ENCODE data around the gene AGPAT3.

Gene AGPAT3

DNA sequence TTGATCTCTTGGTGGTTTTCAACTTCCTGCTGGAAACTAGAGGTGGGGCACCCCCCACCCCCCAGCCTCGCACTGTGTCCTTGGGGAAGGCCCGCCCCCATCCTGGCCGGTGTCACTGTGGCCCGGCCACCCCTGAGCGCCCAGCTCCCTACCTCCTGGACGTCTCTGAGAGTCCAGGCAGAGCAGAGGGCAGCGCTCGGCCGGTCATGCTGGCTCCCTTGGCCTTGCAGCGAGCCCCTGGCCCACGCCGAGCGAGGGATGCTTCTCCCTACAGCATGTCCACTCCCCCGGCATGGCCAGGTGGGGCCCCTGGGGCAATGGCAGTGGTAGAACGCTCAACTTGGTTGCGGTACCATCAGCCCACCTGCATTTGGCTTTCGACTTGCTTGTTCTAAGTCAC, 118.4 kb downstream of the AGPAT3 start:
- no peak for DNase-seq

DNA sequence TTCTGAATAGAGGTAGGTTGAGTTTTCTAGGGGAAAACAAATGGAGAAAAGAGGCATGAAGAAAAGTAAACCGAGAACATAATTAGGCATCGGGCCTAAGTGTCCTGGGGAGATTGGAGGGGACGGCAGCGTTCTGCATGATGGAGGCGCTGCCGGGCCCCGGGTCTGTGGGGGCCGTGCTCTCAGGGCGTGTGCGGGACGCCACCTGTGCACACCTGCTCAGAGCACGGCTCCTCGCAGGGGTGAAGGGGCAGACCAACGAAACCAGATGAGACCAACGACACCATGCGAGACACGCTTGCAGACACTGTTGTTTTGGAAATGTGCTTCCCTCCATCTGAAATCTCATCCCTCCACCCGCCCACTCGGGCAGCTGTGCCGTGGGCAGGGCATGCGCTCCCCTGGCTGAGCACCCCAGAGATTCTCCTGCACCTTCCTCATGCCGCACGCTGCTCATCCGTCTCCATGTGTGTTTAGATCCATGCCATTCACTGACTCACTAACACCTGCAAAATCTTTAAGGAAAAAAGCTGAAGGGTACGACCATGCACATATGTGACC, 118.9 kb downstream of the AGPAT3 start:
- no peak for DNase-seq

DNA sequence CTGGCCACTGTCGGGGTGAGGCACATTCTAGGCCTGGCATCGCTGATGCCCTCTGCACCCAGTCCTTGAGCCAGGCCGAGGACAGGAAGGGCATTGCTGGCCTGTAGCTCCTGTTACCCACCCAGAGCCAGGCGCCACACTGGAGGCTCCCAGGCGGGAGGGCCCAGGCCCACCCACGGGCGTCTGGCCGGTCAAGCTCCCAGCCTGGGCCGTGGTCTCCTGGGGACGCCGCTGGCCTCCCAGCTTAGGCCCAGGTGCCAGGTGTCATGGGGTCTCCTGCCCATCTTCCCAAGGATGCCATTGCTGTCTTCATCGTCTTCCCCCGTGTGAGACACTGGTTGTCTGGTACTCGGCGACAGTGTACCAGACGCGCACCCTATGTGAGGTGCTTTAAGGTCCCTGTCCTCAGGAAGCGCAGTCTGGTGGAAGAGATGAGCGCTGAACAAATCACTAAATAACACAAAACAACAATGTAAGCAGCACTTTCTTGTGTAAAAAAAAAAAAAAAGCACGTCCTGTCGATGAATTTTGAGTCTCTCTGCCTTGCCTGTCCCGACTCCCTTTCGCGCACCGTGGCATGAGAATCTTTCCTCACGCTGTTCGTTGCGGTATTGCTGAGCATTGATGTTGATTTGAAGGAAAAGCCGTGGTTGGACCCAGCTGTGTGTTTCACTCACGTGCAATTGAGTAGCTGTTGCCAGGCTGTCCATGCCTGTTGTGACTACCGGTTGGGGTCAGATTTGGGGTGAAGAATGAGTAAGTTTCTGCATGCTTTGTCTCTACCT, 120.1 kb downstream of the AGPAT3 start:
- DNase-seq: no peak

DNA sequence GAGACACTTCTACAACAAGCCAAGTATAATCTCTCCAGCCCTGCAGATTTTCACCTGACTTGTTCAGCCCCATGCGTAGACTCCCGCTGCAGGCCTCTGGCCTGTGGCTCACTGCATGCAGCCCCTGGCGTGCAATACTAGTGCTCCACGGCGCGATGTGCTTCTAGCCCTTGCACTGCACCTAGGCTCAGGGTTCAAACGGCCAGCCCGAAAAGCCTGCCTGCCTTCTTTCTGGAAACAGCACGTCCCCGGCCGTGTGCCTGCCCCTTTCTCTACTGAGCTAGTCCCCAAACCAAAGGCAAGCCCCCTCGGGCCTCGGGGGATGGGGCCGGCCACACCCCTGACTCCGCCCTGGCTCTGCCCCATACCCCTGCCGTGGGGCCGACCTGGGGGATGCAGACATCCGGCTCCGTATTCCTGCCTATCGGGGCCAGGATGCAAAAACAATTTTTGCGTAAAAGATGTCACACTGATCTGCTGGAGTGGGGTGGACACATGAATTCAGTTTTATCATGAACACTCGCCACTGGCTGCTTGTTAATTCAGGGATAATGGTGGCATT, 120.7 kb downstream of the AGPAT3 start:
- no peak for DNase-seq

DNA sequence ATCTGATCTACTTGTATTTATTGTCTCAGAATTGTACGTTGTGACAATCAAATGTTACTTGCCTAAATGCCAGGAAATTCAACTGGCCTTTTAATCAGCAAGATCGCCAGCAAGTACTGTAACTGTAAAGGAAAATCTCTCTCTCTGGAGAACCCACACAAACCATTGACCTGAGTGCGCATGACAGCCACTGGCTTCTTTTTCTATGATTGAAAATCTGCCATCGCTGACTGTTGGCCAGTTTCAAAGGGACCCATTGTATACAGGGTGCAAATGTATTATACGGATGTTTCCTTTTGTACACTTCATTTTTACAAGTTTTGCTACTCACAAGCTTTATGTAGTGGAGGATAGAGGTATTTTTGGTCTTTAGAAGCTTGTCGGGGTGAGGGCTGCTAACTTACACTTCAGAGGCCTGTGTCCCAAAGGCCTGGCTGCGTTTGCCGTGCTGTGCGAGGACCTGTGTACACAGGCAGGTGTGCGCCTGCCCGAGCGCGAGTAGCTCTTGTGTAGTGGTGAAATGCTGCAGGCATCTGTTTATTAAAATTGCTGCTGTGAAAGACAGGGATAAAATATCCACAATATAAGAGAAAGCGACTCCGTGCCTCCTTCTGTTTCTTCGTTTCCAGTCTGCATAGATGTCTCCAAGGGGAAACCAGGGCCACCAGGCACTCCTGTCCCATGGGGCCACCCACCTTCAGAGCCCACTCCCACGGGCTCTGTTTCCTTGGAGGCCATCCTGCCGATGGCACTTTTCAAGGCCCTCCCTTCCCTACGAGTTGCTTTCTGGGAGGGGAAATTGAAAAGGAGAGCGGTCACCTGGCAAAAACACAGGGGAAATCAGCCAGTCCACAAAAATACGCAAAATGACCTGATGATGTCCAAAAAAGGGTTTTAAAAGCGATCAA, 121.8 kb downstream of the AGPAT3 start:
- DNase-seq: no peak

DNA sequence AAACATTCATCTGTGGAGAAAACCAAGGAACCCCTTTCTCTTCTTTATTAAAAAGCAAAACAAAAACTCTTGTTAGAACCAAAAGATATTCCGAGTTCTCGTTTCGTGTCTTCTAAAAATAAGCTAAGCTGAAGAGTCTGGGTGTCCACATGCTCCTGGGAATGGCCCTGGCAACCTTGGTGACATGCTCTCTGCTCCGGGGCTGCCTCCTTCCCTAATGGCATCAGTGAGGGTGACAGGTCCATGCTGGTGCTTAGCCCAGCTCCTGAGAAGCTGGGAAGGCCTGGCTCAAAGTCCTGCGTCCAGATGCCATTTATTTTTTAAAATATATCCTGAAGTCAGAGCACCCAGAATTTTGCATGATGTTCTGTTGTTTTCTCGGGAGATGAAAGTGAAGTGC, 122.5 kb downstream of the AGPAT3 start:
- no peak for DNase-seq

DNA sequence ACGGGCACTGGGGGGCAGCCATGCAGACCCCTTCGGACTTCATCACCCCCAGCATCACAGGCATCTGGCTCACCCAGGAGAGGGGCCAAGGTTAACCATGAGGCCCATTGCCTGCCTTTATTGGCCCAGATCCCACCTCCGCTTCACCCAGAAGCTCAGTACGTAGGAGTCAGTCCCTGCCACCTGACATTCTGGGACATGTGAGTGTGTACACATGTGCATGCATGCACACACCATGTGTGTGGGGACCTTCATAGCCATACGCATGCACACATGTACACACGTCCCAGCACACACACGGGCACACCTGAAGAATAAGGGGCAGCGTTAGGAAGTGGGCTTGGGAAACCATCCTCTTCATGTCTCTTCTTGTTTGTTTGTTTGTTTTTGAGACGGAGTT, 123.0 kb downstream of the AGPAT3 start:
- DNase-seq: no peak

DNA sequence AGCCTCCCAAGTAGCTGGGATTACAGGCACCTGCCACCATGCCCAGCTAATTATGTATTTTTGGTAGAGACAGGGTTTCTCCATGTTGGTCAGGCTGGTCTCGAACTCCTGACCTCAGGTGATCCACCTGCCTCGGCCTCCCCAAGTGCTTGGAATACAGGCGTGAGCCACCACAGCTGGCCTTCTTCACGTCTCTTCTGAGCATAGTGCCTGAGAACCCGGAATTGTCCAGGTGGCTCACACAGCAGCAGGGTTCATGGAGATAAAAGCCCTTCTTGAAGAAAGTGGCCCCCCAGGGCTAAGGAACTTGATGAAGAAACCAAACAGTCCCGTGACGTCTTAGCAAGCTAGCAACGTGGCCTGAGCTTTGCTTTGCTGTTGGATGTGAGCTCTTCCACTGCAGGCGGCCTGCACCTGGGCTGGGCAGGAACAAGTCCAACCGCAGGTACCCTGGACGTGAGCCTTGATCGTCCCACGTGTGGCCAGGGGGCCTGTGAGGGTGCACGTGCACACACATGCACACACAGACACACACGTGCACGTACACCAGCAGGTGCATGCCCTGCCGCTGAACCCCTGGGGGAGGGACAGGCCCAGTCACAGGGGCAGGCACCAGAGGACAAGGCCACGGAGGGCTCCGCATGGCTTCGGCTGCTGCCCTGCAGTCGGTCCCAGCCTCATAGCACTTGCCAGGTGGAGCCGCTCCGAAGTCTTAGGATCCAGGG, 123.6 kb downstream of the AGPAT3 start:
- no peak for DNase-seq

DNA sequence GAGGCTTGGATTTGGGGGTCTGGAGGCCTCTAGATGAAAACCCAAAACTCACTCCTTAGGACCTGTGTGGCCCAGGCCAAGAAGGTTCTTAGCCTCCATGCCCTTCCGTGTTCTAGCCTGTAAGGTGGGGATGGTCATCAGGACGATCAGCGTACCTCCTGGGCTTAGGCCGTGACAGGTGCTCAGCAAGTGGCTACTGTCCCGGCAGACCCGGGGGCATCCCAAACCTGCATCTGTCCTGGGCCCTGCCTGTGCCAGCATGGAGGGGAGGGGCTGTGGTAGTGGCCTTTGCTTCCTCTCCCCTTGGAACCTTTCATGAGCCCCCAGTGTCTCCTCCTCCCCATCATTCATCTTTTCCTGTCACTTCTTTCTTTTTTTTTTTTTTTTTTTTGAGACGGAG, 124.4 kb downstream of the AGPAT3 start:
- DNase-seq: no peak

DNA sequence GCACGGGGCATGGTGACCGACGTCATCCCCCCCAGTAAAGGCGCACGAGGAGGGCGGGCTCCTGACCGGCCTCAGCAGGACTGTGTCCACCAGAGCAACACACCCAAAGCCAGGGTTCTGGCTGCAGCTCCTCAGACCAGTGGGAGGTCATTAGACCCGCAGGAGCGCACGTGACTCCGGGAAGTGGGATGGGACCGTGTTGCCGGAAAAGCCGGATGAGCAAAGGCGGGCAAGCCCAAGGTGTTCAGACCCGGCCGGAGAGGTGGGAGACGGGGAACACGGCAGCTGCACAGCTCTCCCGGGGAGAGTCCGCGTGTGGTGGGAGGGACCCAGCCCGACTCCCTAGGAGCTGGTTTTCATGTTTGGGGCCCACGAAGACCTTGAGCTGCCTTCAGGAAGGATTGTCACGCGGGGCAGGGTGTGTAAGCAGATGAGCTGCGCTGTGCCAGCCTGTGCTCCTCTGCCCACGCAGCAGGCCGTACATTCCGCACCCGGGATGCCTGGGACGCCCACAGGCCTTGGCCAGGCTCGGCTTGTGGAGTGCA, 126.5 kb downstream of the AGPAT3 start:
- no peak for DNase-seq

DNA sequence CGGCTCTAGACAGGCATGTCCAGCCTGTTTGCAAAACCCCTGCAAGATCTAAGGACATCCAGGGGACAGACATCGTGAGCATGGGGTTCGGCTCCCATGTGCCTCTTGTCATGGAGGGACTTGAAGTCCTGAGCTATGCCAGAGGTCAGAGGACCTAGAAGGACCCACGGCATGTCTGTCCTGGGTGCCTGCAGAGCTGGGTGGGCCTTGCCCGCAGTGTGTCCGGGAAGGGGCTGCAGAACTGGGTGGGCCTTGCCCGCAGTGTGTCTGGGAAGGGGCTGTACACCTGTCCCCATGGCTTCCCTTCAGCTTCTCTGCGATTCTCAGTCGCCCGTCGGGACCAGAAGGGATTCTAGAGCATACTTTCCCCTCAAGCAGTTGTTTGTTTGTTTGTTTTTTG, 127.1 kb downstream of the AGPAT3 start:
- DNase-seq: no peak

DNA sequence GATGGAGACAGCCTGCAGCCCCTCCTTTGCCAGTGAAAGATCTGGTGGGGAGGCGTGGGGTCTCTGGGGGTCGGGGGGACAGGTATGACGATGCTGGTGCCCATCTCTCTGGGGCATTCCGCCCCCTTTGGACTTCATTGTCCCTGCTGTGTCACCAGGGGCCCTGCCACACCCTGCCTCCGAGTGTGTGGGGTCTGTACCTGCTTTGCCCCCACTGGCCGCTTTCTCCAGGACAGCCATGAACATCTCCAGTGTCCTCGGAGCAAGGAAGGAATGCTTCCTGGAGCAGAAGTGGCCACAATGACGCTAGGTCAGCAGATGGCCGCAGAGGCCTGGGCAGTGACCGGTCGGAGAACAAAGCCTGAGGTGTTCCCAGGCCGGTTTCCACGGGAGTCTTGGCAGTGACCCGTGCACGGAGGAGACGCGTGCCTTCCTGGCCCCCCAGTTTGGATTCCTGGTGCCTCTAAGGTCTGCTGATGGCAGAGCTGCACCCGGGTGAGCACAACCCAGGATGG, 128.5 kb downstream of the AGPAT3 start:
- no peak for DNase-seq

DNA sequence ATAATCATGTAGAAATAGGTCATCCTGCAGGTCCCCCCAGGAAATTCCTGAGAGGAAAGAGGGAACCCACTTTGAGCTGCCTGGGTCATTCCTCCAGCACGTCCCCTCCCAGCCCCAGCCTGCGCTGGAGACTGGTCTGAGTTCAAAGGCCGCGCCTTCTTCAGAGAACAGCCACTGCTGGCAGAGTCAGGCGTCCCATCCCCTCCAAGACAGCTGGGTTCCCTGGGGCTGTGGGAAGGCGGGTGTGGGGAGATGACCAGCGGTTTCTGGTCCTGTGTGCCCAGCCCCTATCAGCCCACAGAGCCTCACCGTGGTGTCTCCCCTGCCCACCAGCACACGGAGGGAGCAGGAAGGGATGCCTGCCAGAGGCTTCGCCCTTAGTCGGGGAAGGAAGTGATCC, 129.1 kb downstream of the AGPAT3 start:
- DNase-seq: no peak

DNA sequence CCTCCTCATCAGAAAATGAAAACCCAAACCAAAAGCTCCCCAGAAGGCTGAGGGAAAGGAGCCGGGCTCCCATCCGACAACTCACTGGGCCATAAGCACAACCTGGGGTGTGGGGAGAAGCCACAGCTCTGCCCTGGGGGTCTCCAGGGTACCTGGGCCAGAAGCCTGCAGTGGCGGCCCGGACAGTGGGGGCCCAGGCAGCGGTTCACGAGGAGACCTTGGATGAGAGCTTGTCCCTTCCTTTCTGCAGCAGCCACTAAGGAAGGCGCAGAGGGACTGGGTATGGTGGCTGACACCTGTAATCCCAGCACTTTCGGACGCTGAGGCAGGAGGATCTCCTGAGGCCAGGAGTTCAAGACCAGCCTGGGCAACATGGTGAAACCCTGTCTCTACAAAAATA, 129.6 kb downstream of the AGPAT3 start:
- no peak for DNase-seq

DNA sequence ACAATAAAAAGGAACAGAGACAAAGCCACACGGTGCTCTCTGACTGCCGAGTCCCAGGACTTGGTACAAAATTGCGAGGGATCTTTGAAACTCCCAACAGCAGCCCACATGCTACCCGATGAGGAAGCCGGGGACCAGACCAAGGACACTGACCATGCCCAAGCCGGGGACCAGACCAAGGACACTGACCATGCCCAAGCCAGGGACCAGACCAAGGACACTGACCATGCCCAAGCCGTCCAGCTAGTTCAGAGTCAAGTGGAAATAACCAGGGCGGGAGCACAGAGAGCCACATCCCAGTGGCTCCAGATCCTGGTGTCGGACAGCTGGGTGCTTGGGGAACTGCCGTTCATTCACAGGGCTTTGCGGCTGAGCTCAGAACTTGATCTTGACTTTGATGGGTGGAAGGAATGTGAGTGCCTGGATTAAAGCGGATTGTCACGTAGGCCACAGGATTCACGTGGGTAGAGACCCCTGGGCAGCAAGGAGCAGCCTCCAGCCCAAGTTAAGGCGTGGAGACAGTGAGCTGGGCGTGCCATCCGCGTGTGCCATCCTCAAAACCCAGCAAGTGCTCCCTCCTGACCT, 130.6 kb downstream of the AGPAT3 start:
- no peak for DNase-seq

DNA sequence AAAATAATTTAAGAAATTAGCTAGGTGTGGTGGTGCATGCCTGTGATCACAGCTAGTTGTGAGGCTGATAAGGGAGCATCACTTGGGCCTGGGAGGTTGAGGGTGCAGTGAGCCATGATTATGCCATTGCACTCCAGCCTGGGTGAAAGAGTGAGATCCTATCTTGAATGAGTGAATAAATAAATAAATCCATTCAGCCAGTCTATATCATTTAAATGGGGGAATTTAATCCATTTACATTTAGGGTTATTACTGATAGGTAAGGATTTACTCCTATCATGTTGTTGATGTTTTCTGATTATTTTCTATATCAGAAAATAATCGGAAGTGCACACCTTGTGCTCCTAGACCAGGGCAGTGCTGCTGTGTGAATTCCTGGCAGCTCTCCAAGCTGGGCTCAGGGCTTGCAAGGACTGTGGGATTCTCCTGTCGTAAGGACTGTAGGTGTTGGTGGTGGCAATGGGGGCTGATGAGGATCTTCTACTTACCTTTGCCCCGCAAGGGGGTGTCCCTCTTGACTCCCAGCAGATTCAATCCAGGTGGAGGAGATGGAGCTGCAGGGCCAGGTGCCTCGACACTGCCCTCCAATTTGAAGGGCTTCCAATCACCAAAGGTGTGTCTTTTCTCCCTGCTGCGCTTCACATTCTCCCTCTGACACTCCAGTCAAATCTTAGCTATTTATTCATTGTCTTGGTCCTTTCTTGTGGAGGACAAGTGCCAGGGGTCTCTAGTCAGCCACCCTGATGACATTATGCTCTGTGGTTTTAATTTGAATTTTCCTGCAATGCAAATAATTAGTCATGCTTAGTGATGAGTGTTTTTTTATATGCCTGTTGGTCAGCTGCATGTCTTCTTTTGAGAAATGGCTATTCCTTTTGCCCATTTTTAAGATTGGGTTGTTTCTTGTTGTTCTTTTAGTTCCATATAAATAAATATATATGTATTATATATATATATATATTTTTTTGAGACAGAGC, 133.0 kb downstream of the AGPAT3 start:
- DNase-seq: no peak

DNA sequence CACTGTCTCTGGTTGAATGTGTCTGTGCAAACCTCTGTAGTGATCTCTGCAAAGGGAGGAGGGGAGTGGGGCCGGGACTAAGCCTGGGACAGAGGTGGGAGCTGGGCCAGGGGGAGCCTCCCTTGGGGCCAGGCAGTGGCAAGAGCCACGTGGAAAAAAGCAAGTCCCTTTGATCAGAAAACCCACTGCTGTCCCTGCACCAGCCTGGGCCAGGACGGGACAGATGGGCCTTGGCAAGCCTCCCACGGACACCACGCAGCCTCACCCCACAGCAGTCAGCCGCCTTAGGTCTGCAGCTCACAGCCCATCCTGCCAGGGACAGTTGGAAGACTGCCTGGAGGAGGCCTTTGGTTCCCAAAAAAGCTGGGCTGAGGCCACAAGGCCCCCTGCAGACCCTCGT, 135.3 kb downstream of the AGPAT3 start:
- DNase-seq: no peak

DNA sequence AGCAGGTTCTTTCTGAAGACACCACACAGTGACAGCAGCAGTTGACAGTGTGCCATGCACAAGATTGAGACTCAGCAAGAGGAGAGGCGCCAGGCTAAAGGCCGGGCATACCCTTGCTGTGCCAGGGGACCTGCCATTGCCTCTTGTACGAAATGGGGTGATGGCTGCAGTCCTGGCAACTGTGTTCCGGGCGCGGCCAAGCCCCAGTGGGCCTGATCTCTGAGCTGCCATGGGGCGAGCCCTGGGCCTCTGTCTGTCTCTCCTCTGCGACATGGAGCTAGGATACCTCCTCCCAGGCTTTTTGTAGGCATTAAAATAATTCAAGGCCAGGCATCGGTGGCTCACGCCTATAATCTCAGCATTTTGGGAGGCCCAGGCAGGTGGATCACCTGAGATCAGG, 137.5 kb downstream of the AGPAT3 start:
- DNase-seq: no peak

DNA sequence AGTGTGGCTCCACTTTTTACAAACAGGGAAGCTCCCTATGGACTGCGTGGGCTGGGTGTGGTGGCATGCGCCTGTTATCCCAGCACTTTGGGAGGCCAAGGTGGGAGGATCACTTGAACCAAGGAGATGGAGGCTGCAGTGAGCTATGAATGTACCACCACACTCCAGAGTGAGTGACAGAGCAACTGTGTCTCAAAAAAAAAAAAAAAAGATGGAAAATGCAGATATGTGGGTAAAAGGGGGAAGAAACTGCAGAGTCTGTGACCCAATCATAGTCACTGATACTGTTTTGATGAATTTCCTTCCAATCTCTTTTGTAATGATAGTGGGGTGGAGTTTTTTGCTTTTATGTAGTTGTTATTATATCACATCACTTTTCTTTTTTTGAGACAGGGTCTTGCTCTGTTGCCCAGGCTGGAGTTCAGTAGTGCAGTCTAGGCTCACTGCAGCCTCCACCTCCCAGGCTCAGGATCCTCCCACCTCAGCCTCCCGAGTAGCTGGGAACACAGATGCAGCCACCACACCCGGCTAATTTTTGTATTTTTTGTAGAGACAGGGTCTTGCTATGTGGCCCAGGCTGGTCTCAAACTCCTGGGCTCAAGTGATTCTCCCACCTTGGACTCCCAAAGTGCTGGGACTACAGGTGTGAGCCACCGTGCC, 138.4 kb downstream of the AGPAT3 start:
- no peak for DNase-seq

DNA sequence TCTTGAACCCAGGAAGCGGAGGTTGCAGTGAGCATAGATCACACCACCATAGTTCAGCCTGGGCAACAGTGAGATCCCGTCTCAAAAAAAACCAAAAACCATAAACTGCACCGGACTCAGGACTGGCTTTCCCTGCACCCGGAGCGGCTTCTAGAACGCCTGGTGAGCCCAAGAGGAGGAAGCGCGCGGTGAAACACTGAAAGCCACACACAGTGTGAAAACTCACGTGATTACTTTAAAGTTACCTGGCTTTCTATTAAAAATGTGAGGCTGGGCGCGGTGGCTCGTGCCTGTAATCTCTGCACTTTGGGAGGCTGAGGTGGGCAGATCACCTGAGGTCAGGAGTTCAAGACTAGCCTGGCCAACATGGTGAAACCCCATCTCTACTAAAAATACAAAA, 140.0 kb downstream of the AGPAT3 start:
- DNase-seq: no peak
